ENCODE measurements around the gene ARHGAP23.

Gene ARHGAP23

GRCh38 chr17:38554430-38555350 is 126.4 kb downstream of the ARHGAP23 start:
- DNase-seq = no peak

- DNase-seq = no peak
Observed at GRCh38 chr17:38556239-38556638, 128.0 kb downstream of the ARHGAP23 start.

- no peak for DNase-seq
Observed at GRCh38 chr17:38557396-38557795, 129.1 kb downstream of the ARHGAP23 start.

- peak; percentile 70 to 86 (median 76) for DNase-seq
Observed at GRCh38 chr17:38557836-38558727, 129.8 kb downstream of the ARHGAP23 start.

GRCh38 chr17:38558728-38559050 is 130.4 kb downstream of the ARHGAP23 start:
- no peak for DNase-seq

GRCh38 chr17:38559051-38559879 is 131.0 kb downstream of the ARHGAP23 start:
- peak; percentile 63 to 88 (median 73) for DNase-seq

GRCh38 chr17:38559880-38560230 is 131.6 kb downstream of the ARHGAP23 start:
- no peak for DNase-seq

GRCh38 chr17:38560503-38561318 is 132.4 kb downstream of the ARHGAP23 start:
- no peak for DNase-seq

GRCh38 chr17:38561416-38562214 is 133.4 kb downstream of the ARHGAP23 start:
- DNase-seq = no peak
